ENCODE measurements around the gene GMDS. TPM values are rescaled to one million over a fixed set of nuclear protein-coding genes. Genes with fewer than 3 reads are reported as not detected.

GMDS gene
- total and polyA plus RNA-seq, 2 donors (not counting 3 experiments of a cell fraction or from before 2014, with no cell fraction given): 9.8 to 23.5 TPM

DNA sequence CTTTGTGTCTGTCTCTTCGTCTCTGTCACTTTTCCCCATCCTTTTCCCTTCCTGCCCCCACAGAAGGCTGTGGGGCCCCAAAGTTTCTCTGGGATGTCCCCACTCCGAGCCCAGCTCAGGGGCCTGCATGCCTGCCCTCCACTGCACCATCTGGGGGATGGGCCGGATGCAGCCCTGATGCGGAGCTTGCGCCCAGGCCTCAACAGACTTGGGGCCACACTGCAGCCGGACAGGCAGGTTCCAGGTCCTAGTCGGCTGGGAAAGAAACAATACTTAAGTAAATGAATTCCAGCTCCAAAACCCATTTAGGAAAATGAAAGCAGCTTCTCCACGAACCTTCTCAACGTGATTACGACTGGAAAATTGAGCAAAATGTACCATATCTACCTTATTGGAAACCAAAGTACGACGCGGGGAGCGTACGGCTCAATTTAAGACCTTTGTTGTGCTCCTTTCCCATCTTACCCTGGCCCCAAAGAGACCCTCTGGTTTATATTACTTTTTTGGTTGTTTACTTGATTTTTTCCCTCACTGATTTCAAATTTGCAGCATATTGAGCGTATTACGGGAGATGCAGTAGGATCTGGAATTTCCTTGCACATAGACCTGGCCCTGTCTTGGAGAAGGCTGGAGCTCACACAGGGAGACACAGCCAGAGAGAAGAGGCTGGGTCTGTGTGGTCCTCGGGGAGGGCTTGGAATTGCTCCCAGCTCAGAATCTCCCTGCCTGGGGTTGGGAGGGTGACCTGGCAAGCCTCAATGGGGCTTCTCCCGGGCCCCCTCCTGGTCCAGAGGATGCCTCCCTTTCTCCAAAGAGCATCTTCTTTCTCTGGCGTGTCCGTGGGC is 627.7 kb downstream of the GMDS start:
- no peak for TF ChIP-seq GATA2 (IDR thresholded peaks at IDR 0.05; ENCODE audit: insufficient read depth, insufficient read length, low read depth, low read length)
- TF ChIP-seq POLR2A (IDR thresholded peaks at IDR 0.05; ENCODE audit: low read depth, low read length): no peak
- no peak for TF ChIP-seq POLR2AphosphoS5 (IDR thresholded peaks at IDR 0.05; ENCODE audit: insufficient read depth, low read depth, low read length)
- TF ChIP-seq EZH2 (IDR thresholded peaks at IDR 0.05; ENCODE audit: borderline replicate concordance, low read depth, low read length, severe bottlenecking): no peak
- TF ChIP-seq MYC (IDR thresholded peaks at IDR 0.05; ENCODE audit: low read depth, low read length): no peak
- no peak for TF ChIP-seq FOS (IDR thresholded peaks at IDR 0.05; ENCODE audit: borderline replicate concordance, insufficient read depth, low read length)
- TF ChIP-seq JUN (IDR thresholded peaks at IDR 0.05; ENCODE audit: borderline replicate concordance, insufficient read depth, insufficient read length, low read depth): no peak
- TF ChIP-seq, protein P1, sequence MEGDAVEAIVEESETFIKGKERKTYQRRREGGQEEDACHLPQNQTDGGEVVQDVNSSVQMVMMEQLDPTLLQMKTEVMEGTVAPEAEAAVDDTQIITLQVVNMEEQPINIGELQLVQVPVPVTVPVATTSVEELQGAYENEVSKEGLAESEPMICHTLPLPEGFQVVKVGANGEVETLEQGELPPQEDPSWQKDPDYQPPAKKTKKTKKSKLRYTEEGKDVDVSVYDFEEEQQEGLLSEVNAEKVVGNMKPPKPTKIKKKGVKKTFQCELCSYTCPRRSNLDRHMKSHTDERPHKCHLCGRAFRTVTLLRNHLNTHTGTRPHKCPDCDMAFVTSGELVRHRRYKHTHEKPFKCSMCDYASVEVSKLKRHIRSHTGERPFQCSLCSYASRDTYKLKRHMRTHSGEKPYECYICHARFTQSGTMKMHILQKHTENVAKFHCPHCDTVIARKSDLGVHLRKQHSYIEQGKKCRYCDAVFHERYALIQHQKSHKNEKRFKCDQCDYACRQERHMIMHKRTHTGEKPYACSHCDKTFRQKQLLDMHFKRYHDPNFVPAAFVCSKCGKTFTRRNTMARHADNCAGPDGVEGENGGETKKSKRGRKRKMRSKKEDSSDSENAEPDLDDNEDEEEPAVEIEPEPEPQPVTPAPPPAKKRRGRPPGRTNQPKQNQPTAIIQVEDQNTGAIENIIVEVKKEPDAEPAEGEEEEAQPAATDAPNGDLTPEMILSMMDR (IDR thresholded peaks at IDR 0.05; ENCODE audit: extremely low read depth in 1 of 2, insufficient read depth in 1 of 2, low read depth in 1 of 2, low read length in 2 of 2): no peak
- TF ChIP-seq, protein P2, sequence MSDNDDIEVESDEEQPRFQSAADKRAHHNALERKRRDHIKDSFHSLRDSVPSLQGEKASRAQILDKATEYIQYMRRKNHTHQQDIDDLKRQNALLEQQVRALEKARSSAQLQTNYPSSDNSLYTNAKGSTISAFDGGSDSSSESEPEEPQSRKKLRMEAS (IDR thresholded peaks at IDR 0.05; ENCODE audit: insufficient read depth, insufficient read length): no peak
- Histone ChIP-seq H3K27ac (ENCODE audit: insufficient read depth, low read depth, low read length) (peak overlapping the region; percentile 14), H3K4me3 (replicated peaks in 1 of 3; ENCODE audit: insufficient read depth in 1 of 3, low read depth in 1 of 3, low read length in 3 of 3) (peak overlapping the region in 1 of 3 experiments; percentile 4), H3K9me1 (replicated peaks; ENCODE audit: control insufficient read depth, extremely low read depth, insufficient read depth, low read length) (no peaks in the 10 kb centered on the region), H3K36me3 (ENCODE audit: control insufficient read depth in 2 of 2, extremely low read depth in 1 of 2, insufficient read depth in 2 of 2, low read length in 2 of 2) (no peaks in the 10 kb centered on the region), H3K9ac (replicated peaks; ENCODE audit: extremely low read depth, insufficient read depth, low read length) (no peak overlapping the region), H3K79me2 (ENCODE audit: control insufficient read depth, insufficient read depth, low read length) (peaks cover 39% of the 10 kb centered on the region), H4K20me1 (replicated peaks; ENCODE audit: control insufficient read depth, extremely low read depth, insufficient read depth, low read length) (no peaks in the 10 kb centered on the region), H3K4me1 (ENCODE audit: control insufficient read depth, extremely low read depth, insufficient read depth, low read length) (peaks cover 39% of the 10 kb centered on the region), H2AFZ (ENCODE audit: low read depth, low read length) (peak overlapping the region; percentile 15), H3K27me3 (ENCODE audit: control insufficient read depth in 2 of 2, insufficient read depth in 2 of 2, low read length in 2 of 2) (no peaks in the 10 kb centered on the region), H3K9me3 (replicated peaks; ENCODE audit: control insufficient read depth, insufficient read depth, low read length) (no peaks in the 10 kb centered on the region), H3K4me2 (ENCODE audit: insufficient read depth, low read length) (peak overlapping the region; percentile 40)
- no TSS peak for BruUV-seq (replicated peaks)
- FAIRE-seq (peak; percentile 52), DNase-seq (ENCODE audit: low read depth, low spot score) (peak; percentile 59)
- ChIA-PET POLR2A (interaction anchor here (0.7 kb wide), 1 partner anchor 1023 kb away, joined by 3 read pairs; no protein-coding TSS in a partner anchor), CTCF (interaction anchor here (0.8 to 2.2 kb wide), 5 partner anchors 69 to 1016 kb away, joined by 3 to 12 read pairs (median 5); no protein-coding TSS in a partner anchor)
- dilution Hi-C loops (cut with MboI; ENCODE audit: extremely low pct_ligation_motif_present, low sequenced_read_pairs): loop anchor here (25.0 kb wide), 1 partner anchor 495 kb away; no protein-coding TSS in a partner anchor
- intact Hi-C loops (cut with micrococcal nuclease): loop anchor here (5.0 to 10.0 kb wide), 3 partner anchors 410 to 1447 kb away; partner anchors contain the start of gene RIPK1

Measured in endothelial cell of umbilical vein (primary cell).